Gastrocnemius medialis (tissue), 4 donors: ENCODE results near the gene CXCL13.

ENCODE experiments used
- CTCF ChIP-seq, 5 experiments: fragments of 450-650 bp in 3 of 5; fragments of 200-600 bp in 2 of 5; sonication (generic) in 2 of 5; IDR thresholded peaks in 4 of 5; conservative IDR thresholded peaks in 1 of 5; 1 replicate in 4 of 5; 2 replicates in 1 of 5; pipeline ENCODE4 v1.5.1; 2016 to 2019; ENCODE audit warnings: antibody characterized with exemption in 5 of 5, mild to moderate bottlenecking in 3 of 5, moderate library complexity in 3 of 5
- POLR2A ChIP-seq, 2 donors: fragments of 450-650 bp; IDR thresholded peaks; one replicate each; pipeline ENCODE4 v1.6.1; 2017; ENCODE audit warnings: antibody characterized with exemption in 2 of 2, mild to moderate bottlenecking in 2 of 2, moderate library complexity in 2 of 2

GRCh38 chr4:77625485-77625884, 19.9 kb downstream of the CXCL13 start:
- TF ChIP-seq CTCF (IDR thresholded peaks at IDR 0.05 in 4 of 5, conservative IDR thresholded peaks at IDR 0.05 in 1 of 5) (no peak), POLR2A (IDR thresholded peaks at IDR 0.05) (no peak)
